HG03558 (cell line): ENCODE results near the gene CLN3.
A peak's percentile ranks its signal among the peaks of the same experiment; 100 is the strongest.
"Not testable (repeated sequence)": the region's sequence is repeated elsewhere in the genome, so short reads cannot be mapped to it uniquely, and the experiment has no call there.

Experiments
- ATAC-seq: cut with Tn5 transposase; IDR thresholded peaks from one replicate; pipeline ENCODE4 v1.9.1; 2021; ENCODE audit warnings: moderate number of reproducible peaks; ENCODE audit not compliant: unreplicated experiment; ENCODE audit errors: extremely low read depth

CLN3 gene

DNA sequence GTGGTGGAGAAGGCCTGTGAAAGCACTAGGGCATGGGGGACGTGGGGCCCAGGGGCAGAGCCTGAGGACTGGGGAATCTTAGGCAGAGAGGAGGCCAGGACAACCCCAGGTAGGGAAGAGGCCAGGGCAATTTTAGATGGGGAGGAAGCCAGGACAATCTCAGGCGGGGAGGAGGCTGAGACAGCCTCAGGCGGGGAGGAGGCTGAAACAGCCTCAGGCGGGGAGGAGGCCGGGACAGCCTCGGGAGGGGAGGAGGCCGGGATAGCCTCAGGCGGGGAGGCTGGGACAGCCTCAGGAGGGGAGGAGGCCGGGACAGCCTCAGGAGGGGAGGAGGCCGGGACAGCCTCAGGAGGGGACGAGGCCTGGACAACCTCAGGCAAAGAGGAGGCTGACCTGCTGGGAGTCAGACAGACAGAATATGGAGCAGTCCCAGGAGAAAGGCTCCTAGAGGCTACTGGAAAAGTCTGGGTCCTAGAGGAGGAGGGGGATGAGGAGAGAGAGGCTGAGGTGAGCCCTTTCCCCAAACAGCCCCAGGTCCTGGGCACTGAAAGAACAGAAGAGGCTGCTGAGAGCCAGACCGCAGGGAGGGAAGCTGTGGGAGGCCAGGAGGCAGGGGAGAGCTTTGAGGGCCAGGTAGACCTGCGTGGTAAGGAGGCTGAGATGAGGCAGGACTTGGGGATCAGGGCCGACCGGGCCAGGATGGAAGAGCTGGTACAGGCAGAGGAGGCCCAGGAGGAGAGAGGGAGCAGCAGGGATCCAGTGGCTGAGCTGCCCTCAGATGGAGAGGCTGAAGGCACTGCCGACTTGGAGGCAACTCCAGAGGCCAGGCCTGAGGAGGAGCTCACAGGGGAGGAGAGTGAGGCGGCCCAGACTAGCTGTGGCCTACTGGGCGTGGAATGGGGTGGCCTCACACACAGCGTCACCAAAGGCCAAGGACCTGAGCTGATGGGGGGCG, 4.2 kb upstream of the CLN3 start:
- ATAC-seq: no peak

DNA sequence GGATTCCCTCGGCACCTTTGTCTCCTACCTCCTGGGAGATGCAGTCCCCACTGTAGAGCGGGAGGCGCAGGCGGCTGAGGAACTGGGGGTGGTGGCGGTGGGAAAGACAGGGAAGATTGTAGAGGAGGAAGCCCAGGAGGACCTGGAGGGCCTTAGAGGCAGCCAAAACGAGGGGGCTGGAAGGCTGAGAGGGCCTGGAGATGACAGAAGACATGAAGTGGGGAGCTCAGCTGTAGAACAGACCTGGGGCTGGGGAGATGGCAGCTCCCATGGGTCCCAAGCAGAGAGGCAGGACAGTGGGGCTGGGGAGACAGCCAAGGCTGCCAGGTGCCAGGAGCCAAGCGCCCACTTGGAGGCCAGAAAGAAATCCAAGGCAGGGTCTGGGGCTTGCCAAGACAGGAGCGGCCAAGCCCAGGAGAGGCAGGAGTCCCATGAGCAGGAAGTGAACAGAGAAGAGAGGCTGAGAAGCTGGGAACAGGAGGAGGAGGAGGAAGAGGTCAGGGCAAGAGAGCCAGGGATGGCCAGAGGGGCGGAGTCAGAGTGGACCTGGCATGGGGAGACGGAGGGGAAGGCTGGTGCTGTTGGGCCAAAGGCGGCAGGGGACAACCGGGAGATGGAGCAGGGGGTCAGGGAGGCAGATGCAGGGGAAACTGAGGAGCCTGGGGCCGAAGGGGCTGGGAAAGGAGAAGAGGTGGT, 3.4 kb upstream of the CLN3 start:
- no peak for ATAC-seq

DNA sequence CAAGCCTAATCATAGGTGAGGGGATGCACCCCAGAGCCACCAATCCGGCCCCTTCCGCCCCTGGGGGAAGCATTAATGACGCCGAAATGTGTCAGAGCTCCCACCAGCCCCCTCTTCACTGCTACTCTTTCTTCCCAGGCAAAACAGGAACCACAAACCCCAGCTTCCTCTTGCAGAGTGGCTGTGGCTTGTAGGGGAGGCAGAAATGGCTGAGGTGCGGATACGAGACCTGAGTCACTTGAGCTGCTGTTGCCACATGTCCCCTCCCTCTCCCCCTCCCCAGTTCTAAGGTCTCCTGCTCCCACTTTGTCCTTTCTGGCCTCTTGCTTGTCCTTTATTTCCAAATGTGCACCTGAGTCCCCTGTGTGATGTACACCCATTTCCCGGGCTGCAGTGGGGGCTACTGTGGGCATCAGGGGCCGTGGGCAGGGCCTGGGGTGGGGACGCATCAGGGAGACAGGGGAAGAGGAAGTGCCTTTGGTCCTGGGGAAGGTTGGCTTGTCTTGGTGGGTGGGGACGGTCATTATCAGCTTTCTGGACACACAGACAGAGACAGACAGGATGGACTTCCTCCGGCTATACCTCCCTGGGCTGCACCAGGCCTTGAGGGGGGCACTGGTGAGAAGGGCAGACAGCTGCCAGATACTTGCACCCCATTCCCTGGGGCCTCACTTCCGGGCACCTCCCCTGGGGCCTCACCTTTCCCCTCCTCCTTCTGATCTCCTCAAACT, 2.4 kb upstream of the CLN3 start, which contains the start of gene APOBR:
APOBR (plus strand) TSS at position 523 of the 731 bp plus-strand sequence; CDS start at position 562, 39 bp downstream.
- peak; percentile 39 for ATAC-seq

GRCh38 chr16:28492511-28492910, 637 bp upstream of the CLN3 start:
- ATAC-seq: no peak

DNA sequence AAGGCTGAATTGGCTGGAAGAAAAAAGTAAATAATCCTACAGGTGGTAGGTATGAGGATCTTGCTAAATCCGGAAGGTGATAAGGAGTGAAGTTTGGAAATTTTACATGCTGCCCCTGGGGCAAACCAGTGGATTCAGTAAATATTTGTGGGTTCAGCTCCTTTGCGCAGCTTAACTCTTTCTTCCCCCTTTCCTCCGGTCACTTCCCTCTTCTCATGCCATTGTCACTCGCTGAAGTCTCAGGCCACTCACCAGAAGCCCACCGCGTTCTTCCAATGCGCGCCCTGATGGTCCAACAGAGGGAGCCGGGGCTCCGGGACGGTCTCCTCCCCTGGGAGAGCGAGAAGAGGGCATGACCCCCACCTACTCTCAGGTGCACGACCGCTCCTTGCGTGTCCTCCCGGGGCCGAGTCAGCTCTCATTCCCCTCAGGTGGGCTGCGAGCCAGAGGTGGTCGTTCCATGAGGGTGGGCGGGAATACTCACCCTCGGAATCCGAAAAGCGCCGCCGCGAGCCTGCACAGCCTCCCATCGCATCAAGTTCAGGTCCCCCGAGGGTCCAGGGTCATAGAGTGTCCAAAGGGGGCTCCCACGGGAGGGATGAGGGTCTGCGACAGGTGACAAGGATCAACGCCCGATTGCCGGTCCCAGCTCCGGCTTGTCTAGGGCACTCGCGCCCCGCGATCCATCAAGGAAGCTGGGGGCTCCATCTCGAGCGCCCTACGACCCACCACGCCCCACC, 474 bp downstream of the CLN3 start:
- ATAC-seq: no peak

GRCh38 chr16:28486266-28486665, 5.6 kb downstream of the CLN3 start:
- no peak for ATAC-seq

- ATAC-seq: not testable (repeated sequence)
These were observed 8.5 kb downstream of the CLN3 start for GRCh38 chr16:28483361-28483760.

DNA sequence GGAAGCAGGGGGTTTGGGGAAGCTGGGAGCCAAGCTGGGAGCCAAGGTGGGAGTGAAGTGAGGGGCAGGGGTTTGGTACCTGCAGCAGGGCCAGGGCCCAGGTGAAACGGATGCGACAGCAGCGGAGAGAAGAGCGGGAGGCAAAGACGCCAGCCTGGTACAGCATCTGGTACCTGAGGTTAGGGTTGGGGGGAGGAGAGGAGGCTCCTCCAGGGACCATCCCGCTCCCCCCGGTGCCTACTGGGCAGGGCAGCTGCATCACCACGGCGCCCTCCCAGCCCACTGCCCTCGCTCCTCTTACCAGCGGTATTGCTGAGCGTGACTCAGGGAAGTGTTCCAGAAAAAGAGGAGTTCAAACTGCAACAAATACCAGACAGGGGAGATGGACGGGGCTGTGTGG, 9.8 kb downstream of the CLN3 start:
- no peak for ATAC-seq

GRCh38 chr16:28478506-28479180, 13.2 kb downstream of the CLN3 start:
- ATAC-seq: no peak

DNA sequence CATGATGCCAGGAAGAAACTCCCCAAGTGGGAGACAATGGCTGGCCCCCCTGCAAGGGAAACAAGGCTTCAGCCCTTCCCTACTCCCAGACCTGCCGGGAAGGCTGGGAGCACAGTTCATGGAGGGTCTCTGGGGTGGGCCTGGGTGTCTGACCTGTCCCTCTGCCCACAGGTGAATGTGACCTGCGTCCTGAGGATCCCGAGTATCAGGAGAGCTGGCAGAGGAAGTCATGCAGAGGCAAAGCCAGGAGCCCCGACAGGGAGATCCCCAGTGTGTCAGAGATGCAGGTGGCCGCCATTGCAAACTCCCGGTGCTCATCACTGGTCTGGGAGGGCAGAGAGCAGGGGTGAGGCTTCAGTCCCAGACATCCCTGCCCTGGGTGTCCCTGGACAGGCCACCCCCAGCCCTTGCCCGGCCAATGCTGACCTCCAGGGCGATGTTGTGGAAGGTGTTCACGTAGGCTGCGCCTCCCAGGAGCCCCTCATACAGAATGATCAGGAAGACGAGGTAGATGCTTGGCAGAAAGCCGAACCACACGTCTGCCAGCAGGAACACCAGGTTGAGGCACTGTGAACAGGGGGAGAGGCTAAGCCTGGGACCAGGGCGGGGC, 14.5 kb downstream of the CLN3 start:
- ATAC-seq: no peak

- no peak for ATAC-seq
These were observed 16.7 kb downstream of the CLN3 start for GRCh38 chr16:28475221-28475620.

GRCh38 chr16:28473714-28474265, 18.1 kb downstream of the CLN3 start:
- ATAC-seq: no peak

GRCh38 chr16:28447081-28447480, 44.8 kb downstream of the CLN3 start:
- not testable (repeated sequence) for ATAC-seq

GRCh38 chr16:28446388-28446787, 45.5 kb downstream of the CLN3 start:
- not testable (repeated sequence) for ATAC-seq

- ATAC-seq: not testable (repeated sequence)
These were observed 47.9 kb downstream of the CLN3 start for GRCh38 chr16:28443943-28444342.

GRCh38 chr16:28438899-28439298, 53.0 kb downstream of the CLN3 start:
- not testable (repeated sequence) for ATAC-seq

DNA sequence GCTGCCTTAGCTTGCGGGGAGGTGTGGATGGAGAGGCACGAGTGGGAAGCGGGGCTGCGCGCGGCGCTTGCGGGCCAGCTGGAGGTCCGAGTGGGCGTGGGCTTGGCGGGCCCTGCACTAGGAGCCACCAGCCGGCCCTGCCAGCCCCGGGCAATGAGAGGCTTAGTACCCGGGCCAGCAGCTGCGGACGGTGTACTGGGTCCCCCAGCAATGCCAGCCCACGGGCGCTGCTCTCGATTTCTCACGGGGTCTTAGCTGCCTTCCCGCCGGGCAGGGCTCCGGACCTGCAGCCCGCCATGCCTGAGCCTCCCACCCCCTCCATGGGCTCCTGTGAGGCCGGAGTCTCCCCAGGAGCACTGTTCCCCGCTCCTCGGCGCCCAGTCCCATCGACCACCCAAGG, 56.5 kb downstream of the CLN3 start:
- ATAC-seq: not testable (repeated sequence)
